SH-SY5Y (cell line): ENCODE measurements around the gene CMTM4.

Source experiments
- GATA2 ChIP-seq: IDR thresholded peaks from 2 replicates; pipeline ENCODE4 v1.6.1; 2011; ENCODE audit warnings: mild to moderate bottlenecking, low read depth, low read length
- GATA3 ChIP-seq: IDR thresholded peaks from 2 replicates; pipeline ENCODE4 v1.6.1; 2011; ENCODE audit warnings: low read depth, mild to moderate bottlenecking, low read length, moderate library complexity

GRCh38 chr16:66566051-66566901, 130.3 kb downstream of the CMTM4 start, which contains the start of gene CMTM1:
- no peak for TF ChIP-seq GATA2
- no peak for TF ChIP-seq GATA3
